Measurements from ENCODE around the gene HAPLN3.
A peak's percentile ranks its signal among the peaks of the same experiment; 100 is the strongest.

The HAPLN3 gene

GRCh38 chr15:88918738-88919137 is 23.4 kb upstream of the HAPLN3 start:
- Mint-ChIP-seq H3K27ac (peak overlapping the region; percentile 68), H3K9me3 (ENCODE audit: low read depth) (no peaks in the 10 kb centered on the region), H3K4me1 (ENCODE audit: low read depth) (peaks cover 5% of the 10 kb centered on the region), H3K27me3 (peaks cover 4% of the 10 kb centered on the region), H3K36me3 (no peaks in the 10 kb centered on the region), H3K4me3 (no peak overlapping the region)

DNA sequence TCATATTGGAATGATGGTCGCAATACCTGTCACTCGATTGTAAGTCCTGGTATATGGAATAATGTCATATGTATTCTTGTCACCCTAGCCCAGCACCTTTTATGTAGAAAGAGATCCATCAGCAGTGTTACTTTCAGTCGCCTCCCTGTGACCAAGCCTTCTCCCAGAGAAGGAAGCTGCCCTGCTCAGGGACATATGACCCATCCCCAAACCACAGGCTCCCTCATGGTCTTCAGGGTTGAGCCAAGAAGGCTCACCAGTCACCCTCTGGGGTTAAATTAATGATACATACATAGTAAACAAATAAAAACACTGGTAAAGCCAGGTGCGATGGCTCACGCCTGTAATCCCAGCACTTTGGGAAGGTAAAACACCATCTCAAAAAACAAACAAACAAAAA is 22.4 kb upstream of the HAPLN3 start:
- Mint-ChIP-seq H3K36me3 (no peaks in the 10 kb centered on the region), H3K4me3 (no peak overlapping the region), H3K9me3 (ENCODE audit: low read depth) (no peaks in the 10 kb centered on the region), H3K27ac (no peak overlapping the region), H3K4me1 (ENCODE audit: low read depth) (peaks cover 9% of the 10 kb centered on the region), H3K27me3 (peaks cover 4% of the 10 kb centered on the region)

- no peak overlapping the region for H3K4me3 Mint-ChIP-seq
These were observed 20.0 kb upstream of the HAPLN3 start for GRCh38 chr15:88915354-88915753.

GRCh38 chr15:88913850-88914169 is 18.5 kb upstream of the HAPLN3 start:
- Mint-ChIP-seq H3K27ac (peak overlapping the region; percentile 85), H3K4me3 (peak overlapping the region; percentile 90), H3K9me3 (ENCODE audit: low read depth) (no peaks in the 10 kb centered on the region), H3K27me3 (peaks cover 1% of the 10 kb centered on the region), H3K36me3 (no peaks in the 10 kb centered on the region), H3K4me1 (ENCODE audit: low read depth) (peaks cover 32% of the 10 kb centered on the region)

More at GRCh38 chr15:88915354-88915753, 20.0 kb upstream of the HAPLN3 start:
- Mint-ChIP-seq H3K36me3 (no peaks in the 10 kb centered on the region), H3K27ac (no peak overlapping the region), H3K27me3 (peaks cover 4% of the 10 kb centered on the region), H3K4me1 (ENCODE audit: low read depth) (peaks cover 29% of the 10 kb centered on the region), H3K9me3 (ENCODE audit: low read depth) (no peaks in the 10 kb centered on the region)

GRCh38 chr15:88913017-88913849 is 17.9 kb upstream of the HAPLN3 start, which contains the start of gene MFGE8:
Gene MFGE8 (minus strand): TSS chr15:88913379. CDS start chr15:88913319, 60 bp downstream.
- Mint-ChIP-seq H3K4me1 (ENCODE audit: low read depth) (peaks cover 30% of the 10 kb centered on the region), H3K9me3 (ENCODE audit: low read depth) (no peaks in the 10 kb centered on the region), H3K27me3 (no peaks in the 10 kb centered on the region), H3K4me3 (peak within 1 kb of the TSS; percentile 90), H3K27ac (peak within 1 kb of the TSS; percentile 85), H3K36me3 (no peaks in the 10 kb centered on the region)

GRCh38 chr15:88912500-88912921 is 17.2 kb upstream of the HAPLN3 start:
- H3K4me1 Mint-ChIP-seq (ENCODE audit: low read depth): peaks cover 34% of the 10 kb centered on the region
- no peak overlapping the region for H3K27ac Mint-ChIP-seq
- no peaks in the 10 kb centered on the region for H3K9me3 Mint-ChIP-seq (ENCODE audit: low read depth)
- no peaks in the 10 kb centered on the region for H3K36me3 Mint-ChIP-seq
- H3K4me3 Mint-ChIP-seq: peak overlapping the region; percentile 90
- H3K27me3 Mint-ChIP-seq: no peaks in the 10 kb centered on the region

DNA sequence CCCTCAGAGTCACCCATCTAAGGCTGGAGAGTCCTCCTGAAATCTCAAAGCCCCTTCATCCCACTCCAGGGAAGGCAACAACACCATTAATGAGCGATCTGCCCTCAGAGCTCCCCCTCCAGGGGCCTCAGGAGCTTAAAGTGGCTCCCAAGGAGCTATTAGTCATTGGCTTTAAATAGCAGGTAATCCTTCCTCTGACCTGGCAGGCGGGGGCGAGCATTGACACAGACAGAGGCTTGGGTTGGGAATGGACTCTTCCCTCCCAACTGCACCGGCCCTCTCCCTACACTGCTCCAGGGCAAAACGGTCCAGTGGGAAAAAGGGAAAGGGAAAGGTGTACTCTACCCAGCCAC is 16.4 kb upstream of the HAPLN3 start:
- no peaks in the 10 kb centered on the region for H3K27me3 Mint-ChIP-seq
- no peaks in the 10 kb centered on the region for H3K36me3 Mint-ChIP-seq
- H3K27ac Mint-ChIP-seq: peak overlapping the region; percentile 22
- peak overlapping the region; percentile 90 for H3K4me3 Mint-ChIP-seq
- no peaks in the 10 kb centered on the region for H3K9me3 Mint-ChIP-seq (ENCODE audit: low read depth)
- peaks cover 34% of the 10 kb centered on the region for H3K4me1 Mint-ChIP-seq (ENCODE audit: low read depth)

DNA sequence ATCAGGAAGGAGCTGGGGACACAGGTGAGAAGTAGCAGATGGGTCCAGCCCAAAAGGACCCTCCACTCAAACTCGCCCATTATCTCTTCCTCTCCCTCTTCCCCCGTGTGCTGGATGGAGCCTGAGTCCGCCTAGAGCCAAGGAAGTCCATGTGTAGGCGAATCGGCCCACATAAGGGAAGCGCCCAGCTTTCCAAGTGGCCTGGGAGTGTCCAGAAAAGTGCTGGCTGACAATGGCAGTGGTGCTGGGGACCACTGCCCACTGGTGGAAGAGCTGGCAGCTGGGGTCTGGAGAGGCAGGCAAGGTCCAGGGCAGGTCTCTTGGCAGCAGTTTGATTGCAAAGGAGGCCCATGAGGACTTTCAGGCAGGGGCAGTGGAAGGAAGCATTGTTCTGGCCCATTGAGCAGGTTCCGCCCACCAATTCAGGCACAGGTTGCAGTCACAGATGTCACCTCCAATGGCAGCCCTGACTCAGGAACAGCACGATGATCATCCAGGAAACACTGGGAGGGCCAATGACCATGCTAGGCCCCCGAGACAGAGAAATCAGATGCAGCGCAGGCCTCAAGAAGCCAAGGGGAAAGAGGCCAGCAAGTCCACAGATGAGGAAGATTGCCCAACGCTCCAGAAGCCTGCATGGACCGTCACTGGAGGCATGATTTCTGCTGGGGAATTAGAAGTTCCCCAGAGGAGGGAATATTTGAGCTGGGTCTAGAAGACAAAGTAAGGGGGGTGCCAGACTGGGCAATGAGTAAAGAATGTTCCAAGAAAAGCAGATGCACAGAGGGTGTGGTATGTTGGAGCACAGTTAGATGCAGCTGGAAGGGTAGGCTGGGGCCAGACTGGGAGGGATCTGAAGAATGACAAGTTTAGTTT is 14.8 kb upstream of the HAPLN3 start:
- Mint-ChIP-seq H3K27ac (peak overlapping the region; percentile 16), H3K4me1 (ENCODE audit: low read depth) (peaks cover 38% of the 10 kb centered on the region), H3K36me3 (no peaks in the 10 kb centered on the region), H3K9me3 (ENCODE audit: low read depth) (no peaks in the 10 kb centered on the region), H3K27me3 (no peaks in the 10 kb centered on the region), H3K4me3 (peak overlapping the region; percentile 44)

DNA sequence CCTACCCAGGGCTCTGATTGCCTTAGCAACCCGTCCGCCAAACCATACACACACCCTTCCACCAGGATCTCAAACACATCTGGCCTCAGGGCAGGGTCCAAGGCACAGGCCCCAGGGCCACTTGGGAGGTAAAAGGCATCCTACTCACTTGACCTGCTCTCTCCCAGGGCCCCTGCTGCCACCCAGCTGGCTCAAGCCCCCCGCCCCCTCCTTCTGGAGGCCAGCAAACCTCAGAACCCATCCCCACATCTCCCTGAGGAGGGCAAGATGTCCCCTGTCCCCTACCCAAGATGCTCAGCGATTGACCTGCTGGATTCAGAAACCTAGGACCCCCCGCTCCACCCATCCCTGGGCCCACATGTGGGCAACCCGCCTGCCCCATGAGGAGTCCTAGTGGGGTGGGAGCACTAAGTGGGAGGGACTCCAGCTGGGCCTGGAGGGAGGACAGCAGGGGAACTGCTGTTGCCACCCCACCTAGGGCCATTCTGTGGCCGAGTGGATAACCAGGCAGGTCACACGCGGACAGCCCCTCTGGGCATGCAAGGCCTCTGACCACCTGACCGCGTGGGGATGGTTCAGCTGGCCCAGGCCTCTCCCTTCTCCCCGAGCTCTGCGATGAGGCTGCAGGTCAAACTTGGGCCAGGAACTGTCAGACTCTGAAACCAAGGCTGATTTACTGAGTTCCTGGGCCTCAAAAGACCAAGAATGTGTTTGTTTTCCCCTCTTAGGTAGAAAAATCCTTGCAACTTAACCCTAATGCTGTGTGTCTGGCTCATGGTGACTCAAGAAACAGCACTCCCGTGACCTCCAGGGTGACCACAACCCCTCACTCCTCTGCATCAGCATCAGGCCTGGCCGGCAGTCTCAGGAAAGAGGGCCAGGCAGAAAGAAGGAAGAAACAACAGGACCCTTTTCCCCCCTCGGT is 13.6 kb upstream of the HAPLN3 start:
- Mint-ChIP-seq H3K27me3 (no peaks in the 10 kb centered on the region), H3K36me3 (no peaks in the 10 kb centered on the region), H3K4me3 (no peak overlapping the region), H3K27ac (no peak overlapping the region), H3K4me1 (ENCODE audit: low read depth) (peaks cover 51% of the 10 kb centered on the region), H3K9me3 (ENCODE audit: low read depth) (no peaks in the 10 kb centered on the region)

- no peaks in the 10 kb centered on the region for H3K9me3 Mint-ChIP-seq (ENCODE audit: low read depth)
- H3K36me3 Mint-ChIP-seq: no peaks in the 10 kb centered on the region
- H3K27ac Mint-ChIP-seq: peak overlapping the region; percentile 68
- H3K4me3 Mint-ChIP-seq: no peak overlapping the region
- H3K4me1 Mint-ChIP-seq (ENCODE audit: low read depth): peaks cover 55% of the 10 kb centered on the region
- no peaks in the 10 kb centered on the region for H3K27me3 Mint-ChIP-seq
These were observed 12.8 kb upstream of the HAPLN3 start for GRCh38 chr15:88908123-88908522.

DNA sequence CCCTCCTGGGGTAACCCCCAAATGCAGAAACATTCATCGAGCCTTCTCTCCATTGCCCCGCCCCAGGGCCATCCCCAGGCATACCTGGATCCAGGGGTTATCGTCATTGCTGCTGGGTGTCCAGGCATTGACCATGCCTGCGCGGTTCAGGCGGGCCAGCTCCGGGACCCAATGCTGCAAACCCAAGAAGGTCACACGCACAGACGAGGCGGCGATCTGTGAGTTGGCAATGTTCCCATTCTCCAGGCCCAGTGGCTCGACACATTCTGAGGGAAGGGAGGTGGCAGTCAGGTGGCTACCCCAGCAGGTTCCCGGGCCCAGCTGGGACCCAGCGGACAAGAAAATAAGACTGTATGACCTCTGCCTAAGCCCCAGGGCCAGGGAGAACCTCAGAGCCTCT is 11.8 kb upstream of the HAPLN3 start:
- H3K36me3 Mint-ChIP-seq: no peaks in the 10 kb centered on the region
- H3K9me3 Mint-ChIP-seq (ENCODE audit: low read depth): no peaks in the 10 kb centered on the region
- no peak overlapping the region for H3K27ac Mint-ChIP-seq
- peaks cover 57% of the 10 kb centered on the region for H3K4me1 Mint-ChIP-seq (ENCODE audit: low read depth)
- no peak overlapping the region for H3K4me3 Mint-ChIP-seq
- no peaks in the 10 kb centered on the region for H3K27me3 Mint-ChIP-seq

DNA sequence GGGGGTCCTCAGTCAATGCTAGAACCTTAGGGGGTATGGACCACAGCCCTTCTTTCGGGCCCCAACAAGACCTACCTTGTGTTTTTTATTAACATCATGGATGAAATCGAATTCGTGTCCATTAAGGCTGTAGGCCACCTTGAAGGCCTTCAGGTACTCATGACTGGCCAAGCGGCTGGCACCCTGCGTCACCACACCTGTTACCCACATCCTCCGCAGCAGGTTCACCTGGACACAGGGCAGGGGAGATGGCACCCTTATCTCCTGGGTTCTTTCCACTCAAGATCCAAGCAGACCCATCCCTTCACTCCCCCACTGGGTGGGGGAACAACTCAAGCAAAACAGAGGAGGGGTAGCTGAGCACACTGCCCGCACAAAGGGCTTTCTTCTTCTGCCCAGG is 11.2 kb upstream of the HAPLN3 start:
- H3K4me3 Mint-ChIP-seq: no peak overlapping the region
- peaks cover 55% of the 10 kb centered on the region for H3K4me1 Mint-ChIP-seq (ENCODE audit: low read depth)
- no peaks in the 10 kb centered on the region for H3K27me3 Mint-ChIP-seq
- no peak overlapping the region for H3K27ac Mint-ChIP-seq
- H3K9me3 Mint-ChIP-seq (ENCODE audit: low read depth): no peaks in the 10 kb centered on the region
- H3K36me3 Mint-ChIP-seq: peaks cover 2% of the 10 kb centered on the region

GRCh38 chr15:88906130-88906529 is 10.8 kb upstream of the HAPLN3 start:
- Mint-ChIP-seq H3K36me3 (peaks cover 3% of the 10 kb centered on the region), H3K4me1 (ENCODE audit: low read depth) (peaks cover 53% of the 10 kb centered on the region), H3K4me3 (no peak overlapping the region), H3K27ac (peak overlapping the region; percentile 61), H3K27me3 (no peaks in the 10 kb centered on the region), H3K9me3 (ENCODE audit: low read depth) (no peaks in the 10 kb centered on the region)

DNA sequence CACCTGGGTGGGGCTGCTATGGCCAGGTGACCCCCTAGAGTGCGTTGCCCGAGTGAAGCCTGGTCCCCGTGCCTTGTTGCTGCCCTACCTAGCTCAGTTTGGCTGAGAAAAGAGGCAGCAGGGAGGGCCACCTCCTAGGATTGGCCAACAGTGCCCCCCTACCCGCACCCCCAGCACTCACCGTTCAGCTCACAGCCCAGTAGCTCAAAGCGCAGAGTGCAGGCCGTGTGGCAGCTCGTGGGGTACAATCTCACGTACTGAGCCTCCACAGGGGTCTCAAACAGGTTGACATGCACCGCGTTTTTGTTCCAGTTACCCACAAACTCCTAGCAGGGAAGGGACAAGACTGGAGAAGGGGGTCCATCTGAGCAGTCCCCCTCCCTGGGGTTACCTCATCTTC is 10.2 kb upstream of the HAPLN3 start:
- no peaks in the 10 kb centered on the region for H3K9me3 Mint-ChIP-seq (ENCODE audit: low read depth)
- peaks cover 52% of the 10 kb centered on the region for H3K4me1 Mint-ChIP-seq (ENCODE audit: low read depth)
- no peaks in the 10 kb centered on the region for H3K27me3 Mint-ChIP-seq
- H3K36me3 Mint-ChIP-seq: peaks cover 7% of the 10 kb centered on the region
- no peak overlapping the region for H3K27ac Mint-ChIP-seq
- H3K4me3 Mint-ChIP-seq: no peak overlapping the region
